Erythroblast (primary cell): ENCODE data around the gene THADA.

Source experiments
- GATA1 ChIP-seq: IDR thresholded peaks from 2 replicates; pipeline ENCODE4 v1.6.1; 2011; ENCODE audit warnings: low read depth, mild to moderate bottlenecking, control low read depth, low read length, moderate library complexity
- POLR2A ChIP-seq: IDR thresholded peaks from 2 replicates; pipeline ENCODE4 v1.6.1; 2011; ENCODE audit warnings: mild to moderate bottlenecking, low read length

GRCh38 chr2:43508209-43508608 is 87.6 kb downstream of the THADA start:
- TF ChIP-seq POLR2A (no peak), GATA1 (no peak)
